Testis (tissue), 2 donors: Measurements from ENCODE around the gene CUX1.

Experiments
- CTCF ChIP-seq, 3 experiments: fragments of 450-650 bp in 2 of 3; fragments of 200-600 bp in 1 of 3; sonication (generic) in 1 of 3; IDR thresholded peaks; one replicate each; pipeline ENCODE4 v1.5.1; 2016 to 2019; ENCODE audit warnings: antibody characterized with exemption in 3 of 3, mild to moderate bottlenecking in 2 of 3, moderate library complexity in 1 of 3
- POLR2A ChIP-seq: fragments of 450-650 bp; IDR thresholded peaks from one replicate; pipeline ENCODE4 v1.6.1; 2017; ENCODE audit warnings: antibody characterized with exemption, mild to moderate bottlenecking, moderate library complexity

DNA sequence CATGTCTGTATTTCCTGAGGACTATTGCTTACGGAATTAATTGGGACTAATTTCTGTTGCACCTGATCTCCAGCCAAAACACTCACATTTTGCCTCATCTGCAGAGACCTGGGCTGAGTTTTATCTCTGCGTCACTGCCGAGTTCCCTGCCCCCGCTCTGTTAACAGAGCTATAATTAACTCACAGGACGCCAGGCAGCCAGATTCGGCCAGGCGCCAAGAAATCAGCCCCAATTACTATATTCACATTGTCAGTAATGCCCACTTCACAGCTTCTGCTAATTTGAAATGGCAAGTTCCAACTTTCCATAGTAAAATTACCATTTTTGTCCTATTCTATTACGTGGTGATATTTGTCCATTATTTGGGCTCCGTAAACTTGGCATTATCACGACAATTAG lies 130.5 kb downstream of the CUX1 start:
- TF ChIP-seq POLR2A (no peak), CTCF (IDR thresholded peaks at IDR 0.05) (no peak)
